ENCODE data around the gene SWSAP1.

SWSAP1 gene

GRCh38 chr19:11355160-11356073 lies 19.0 kb upstream of the SWSAP1 start, which contains the start of gene PLPPR2:
Gene PLPPR2, plus strand, starts transcription at chr19:11355432. Its CDS starts 2,242 bp downstream, at chr19:11357674.
- peak; percentile 41 to 80 (median 55) for DNase-seq (ENCODE audit: low read depth in 3 of 3, low spot score in 1 of 3)

- no peak for DNase-seq (ENCODE audit: low read depth in 3 of 3, low spot score in 1 of 3)
Observed at GRCh38 chr19:11356074-11356397, 18.4 kb upstream of the SWSAP1 start.

GRCh38 chr19:11356676-11357550 lies 17.6 kb upstream of the SWSAP1 start:
- DNase-seq (ENCODE audit: low read depth in 3 of 3, low spot score in 1 of 3): no peak

- no peak for DNase-seq (ENCODE audit: low read depth in 3 of 3, low spot score in 1 of 3)
Observed at GRCh38 chr19:11359421-11359820, 15.0 kb upstream of the SWSAP1 start.

- no peak for DNase-seq (ENCODE audit: low read depth in 3 of 3, low spot score in 1 of 3)
Observed at GRCh38 chr19:11361037-11361770, 13.3 kb upstream of the SWSAP1 start.

DNA sequence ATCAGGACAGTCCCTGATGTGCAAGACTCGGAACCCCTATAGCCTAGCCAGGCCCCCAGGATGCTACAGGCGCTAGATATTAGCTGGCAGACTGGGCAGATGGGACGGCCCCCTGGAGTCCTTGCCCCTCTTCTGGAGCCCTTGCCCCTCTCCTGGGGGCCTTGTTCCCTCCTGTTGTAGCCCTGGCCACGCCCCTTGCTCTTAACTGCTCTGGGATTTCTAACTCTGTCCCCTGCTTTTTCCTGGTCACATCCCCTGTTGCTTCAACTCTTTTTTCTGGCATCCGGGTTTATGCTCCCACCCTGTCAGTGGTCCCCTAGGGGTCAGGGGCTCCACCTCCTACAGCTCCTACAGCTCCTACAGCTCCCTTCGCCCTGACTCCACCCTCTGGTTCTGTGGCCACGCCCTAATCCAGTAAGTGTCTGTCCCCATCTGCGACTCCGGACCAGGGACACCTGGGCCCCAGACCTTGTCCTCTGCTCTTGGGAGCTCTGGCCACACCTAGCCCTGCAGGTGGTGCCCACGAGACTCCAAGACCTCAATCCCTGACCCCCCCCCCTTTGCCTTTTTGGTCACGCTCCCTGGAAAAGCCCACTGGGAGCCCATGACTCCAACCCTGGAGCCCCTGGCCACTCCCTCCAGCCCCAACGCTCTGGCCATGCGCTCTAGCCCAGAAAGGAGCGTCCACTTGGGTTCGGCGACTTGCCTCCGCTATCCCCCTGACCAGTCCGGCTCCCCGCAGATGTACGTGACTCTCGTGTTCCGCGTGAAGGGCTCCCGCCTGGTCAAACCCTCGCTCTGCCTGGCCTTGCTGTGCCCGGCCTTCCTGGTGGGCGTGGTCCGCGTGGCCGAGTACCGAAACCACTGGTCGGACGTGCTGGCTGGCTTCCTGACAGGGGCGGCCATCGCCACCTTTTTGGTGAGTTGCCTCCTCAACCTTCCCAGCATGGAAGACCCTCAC lies 12.4 kb upstream of the SWSAP1 start:
- DNase-seq (ENCODE audit: low read depth in 3 of 3, low spot score in 1 of 3): no peak

DNA sequence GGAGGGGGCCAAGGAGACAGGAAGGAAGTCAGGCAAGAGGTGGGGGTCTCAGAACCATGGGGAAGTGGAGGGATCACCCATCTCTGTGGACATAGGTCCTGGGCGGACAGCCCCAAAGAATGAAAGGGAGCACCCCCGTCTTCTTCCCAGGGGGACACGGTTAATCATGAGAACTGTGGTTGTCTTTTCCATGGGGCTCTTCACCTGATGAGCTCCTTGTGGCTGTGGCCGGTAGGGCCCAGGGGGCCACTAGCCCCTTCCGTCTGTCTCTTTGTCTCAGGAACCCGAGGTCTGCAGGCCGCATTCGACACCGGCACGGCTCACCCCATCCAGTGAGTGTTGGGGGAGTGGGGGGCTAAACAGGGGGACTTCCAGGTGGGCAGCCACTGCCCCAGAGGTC lies 10.6 kb upstream of the SWSAP1 start:
- no peak for DNase-seq (ENCODE audit: low read depth in 3 of 3, low spot score in 1 of 3)

DNA sequence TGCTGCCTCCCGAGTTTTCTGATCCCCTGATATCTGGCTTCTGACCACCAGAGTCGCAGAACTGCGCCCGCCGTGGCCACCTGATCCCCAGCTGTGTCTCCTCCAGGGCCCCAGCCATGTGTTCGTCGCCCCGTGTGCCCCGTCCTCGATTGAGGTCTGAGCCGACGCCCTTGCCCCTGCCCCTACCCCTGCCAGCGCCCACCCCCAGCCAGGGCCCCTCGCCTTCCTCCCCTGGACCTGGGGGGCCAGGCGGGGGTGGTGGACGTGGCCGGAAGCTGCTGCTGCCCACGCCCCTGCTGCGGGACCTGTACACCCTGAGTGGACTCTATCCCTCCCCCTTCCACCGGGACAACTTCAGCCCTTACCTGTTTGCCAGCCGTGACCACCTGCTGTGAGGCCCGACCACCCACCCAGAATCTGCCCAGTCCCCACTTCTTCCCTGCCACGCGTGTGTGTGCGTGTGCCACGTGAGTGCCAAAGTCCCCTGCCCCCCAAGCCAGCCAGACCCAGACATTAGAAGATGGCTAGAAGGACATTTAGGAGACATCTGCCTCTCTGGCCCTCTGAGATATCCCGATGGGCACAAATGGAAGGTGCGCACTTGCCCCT lies 10.1 kb upstream of the SWSAP1 start:
- DNase-seq (ENCODE audit: low read depth in 3 of 3, low spot score in 1 of 3): no peak

- no peak for DNase-seq (ENCODE audit: low read depth in 3 of 3, low spot score in 1 of 3)
Observed at GRCh38 chr19:11364935-11365334, 9.5 kb upstream of the SWSAP1 start.

- DNase-seq (ENCODE audit: low read depth in 3 of 3, low spot score in 1 of 3): no peak
Observed at GRCh38 chr19:11365557-11366117, 8.8 kb upstream of the SWSAP1 start.

- DNase-seq (ENCODE audit: low read depth in 3 of 3, low spot score in 1 of 3): no peak
Observed at GRCh38 chr19:11367528-11367927, 6.9 kb upstream of the SWSAP1 start.

- DNase-seq (ENCODE audit: low read depth in 3 of 3, low spot score in 1 of 3): no peak
Observed at GRCh38 chr19:11370744-11371143, 3.7 kb upstream of the SWSAP1 start.

DNA sequence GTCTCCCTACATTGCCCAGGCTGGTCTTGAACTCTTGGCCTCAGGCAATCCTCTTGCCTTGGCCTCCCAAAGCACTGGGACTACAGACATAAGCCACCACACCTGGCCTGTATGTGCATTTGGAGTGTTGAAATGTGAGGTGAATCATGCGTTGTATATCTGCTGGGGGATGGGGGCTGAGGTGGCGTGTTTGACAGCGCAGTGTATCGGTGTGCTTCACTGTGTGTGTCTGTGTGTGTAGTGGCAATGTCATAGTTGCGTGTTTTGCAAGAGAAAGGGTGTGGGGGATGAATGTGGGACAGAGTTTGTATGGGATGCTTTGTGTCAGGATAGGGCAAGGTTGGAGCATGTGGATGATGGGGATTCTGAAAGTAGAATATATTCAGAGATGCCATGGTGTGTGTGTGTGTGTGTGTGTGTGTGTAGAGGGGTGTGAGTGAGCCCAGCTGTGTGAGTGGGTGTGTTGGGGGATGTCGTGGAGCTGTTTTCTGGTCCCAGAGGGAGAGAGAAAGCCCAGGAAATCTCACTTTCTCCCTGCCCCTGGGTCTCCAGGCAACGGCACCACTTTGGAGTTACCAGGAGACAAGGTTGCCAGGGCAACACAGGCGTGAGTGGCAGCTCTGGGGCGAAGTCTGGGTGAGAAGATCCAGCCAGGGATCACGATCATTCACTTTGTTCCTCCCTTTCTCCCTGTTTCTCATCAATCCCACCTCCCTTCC lies 1.1 kb upstream of the SWSAP1 start:
- no peak for DNase-seq (ENCODE audit: low read depth in 3 of 3, low spot score in 1 of 3)

DNA sequence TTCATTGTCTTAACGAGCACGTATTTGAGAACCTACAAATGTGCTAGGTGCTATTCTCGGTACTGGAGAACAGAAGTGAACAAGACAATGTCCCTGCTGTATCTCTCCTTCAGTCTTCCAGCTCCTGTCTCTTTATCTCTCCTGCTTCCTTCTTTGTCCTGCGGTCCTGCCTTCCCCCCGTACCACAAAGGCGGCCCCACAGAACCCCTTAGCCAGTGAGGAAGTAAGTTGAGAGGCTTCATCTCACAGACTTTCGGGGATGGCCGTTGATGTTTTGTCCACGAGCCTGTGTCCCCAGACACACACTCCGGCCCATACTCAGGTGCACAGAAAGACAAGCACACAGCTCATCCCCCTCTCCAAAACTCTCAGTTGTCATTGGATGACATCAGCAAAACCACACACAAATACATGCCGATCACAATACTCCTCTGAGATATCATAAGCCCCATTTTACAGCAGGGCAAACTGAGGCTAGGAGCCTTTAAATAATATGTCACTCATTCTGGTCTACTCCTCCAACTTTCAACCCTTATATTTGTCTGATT lies 507 bp upstream of the SWSAP1 start:
- no peak for DNase-seq (ENCODE audit: low read depth in 3 of 3, low spot score in 1 of 3)

GRCh38 chr19:11375143-11375948 lies 880 bp downstream of the SWSAP1 start:
- peak in 2 of 3 donors; percentile 35 to 45 for DNase-seq (ENCODE audit: low read depth in 3 of 3, low spot score in 1 of 3)

DNA sequence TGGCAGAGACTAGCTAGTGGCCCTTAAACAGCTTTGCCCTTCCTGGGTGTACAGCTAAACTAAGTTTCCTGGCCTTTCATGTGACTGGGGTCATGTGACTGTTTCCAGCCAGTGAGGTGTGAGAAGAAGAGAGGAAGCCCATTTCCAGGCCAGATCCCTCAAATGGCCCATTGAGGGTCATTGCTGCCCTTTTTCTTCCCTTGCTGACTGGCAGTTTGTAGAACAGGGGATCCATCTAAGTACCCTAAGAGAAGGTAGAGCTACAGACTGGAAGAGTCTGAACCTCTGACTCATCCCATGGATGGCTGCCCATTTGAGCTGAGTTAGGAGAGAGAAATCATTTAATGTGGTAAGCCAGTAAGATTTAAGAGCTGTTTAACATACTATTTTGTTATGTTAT lies 2.8 kb downstream of the SWSAP1 start:
- DNase-seq (ENCODE audit: low read depth in 3 of 3, low spot score in 1 of 3): no peak

GRCh38 chr19:11377756-11378155 lies 3.3 kb downstream of the SWSAP1 start:
- DNase-seq (ENCODE audit: low read depth in 3 of 3, low spot score in 1 of 3): no peak

All from stimulated activated CD4-positive, alpha-beta T cell treated with anti-CD3 and anti-CD28 coated beads, TNF-alpha, amount 100 ng/mL, for 1 hour (primary cell).